ENCODE data around the gene MRPS15. TPM values are rescaled to one million over a fixed set of nuclear protein-coding genes. Genes with fewer than 3 reads are reported as not detected.

The MRPS15 gene
- total RNA-seq (10 to 100 TPM; 41.8 to 44.3 TPM), polyA plus RNA-seq (10 to 100 TPM; 75.4 to 95.0 TPM)

DNA sequence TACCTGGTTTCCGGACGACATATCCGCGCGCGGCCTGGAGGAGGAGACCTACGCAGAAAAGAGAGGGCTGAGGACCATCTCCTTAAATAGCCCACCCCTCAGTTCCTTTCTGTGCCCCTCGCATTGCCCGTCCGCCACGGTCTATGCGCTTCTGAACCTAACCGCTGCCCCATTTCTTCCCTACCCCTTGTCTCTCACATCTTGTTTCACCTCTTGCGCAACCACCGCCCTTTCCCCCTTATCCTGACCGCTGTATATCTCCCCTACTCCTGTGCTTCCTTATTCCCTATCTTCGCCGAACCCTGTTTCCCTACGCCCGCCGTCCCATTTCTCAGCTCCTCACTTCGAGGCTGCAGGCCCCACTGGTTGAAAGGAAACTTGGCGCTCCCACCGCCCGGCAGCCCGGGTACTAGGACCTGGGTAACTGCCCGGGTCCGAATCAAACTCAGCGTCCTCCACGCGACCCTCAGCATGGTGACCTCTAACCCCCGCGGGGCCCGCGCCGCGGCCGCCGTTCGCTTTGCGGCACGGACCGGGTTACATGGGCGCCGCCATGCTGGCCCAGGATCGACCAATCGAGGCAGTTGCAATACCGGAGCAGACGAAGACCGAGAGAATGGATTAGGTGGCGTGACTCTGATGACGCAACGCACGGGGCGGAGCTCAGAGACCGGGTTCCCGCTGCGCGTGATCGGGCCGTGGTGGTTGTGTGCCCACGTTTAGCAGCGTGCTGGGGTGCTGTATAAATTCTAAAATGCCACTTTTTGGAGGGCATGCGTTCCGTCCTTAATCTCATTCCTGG lies at the start of gene MRPS15:
TSS of gene MRPS15 (minus strand) at position 582 of the 802 bp plus-strand sequence. CDS start at position 473, 109 bp downstream.
- TF ChIP-seq, protein P1, sequence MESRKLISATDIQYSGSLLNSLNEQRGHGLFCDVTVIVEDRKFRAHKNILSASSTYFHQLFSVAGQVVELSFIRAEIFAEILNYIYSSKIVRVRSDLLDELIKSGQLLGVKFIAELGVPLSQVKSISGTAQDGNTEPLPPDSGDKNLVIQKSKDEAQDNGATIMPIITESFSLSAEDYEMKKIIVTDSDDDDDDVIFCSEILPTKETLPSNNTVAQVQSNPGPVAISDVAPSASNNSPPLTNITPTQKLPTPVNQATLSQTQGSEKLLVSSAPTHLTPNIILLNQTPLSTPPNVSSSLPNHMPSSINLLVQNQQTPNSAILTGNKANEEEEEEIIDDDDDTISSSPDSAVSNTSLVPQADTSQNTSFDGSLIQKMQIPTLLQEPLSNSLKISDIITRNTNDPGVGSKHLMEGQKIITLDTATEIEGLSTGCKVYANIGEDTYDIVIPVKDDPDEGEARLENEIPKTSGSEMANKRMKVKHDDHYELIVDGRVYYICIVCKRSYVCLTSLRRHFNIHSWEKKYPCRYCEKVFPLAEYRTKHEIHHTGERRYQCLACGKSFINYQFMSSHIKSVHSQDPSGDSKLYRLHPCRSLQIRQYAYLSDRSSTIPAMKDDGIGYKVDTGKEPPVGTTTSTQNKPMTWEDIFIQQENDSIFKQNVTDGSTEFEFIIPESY (IDR thresholded peaks at IDR 0.05), result no peak
- peak; percentile 68 for TF ChIP-seq SP1 (IDR thresholded peaks at IDR 0.05)
- TF ChIP-seq, protein P2, sequence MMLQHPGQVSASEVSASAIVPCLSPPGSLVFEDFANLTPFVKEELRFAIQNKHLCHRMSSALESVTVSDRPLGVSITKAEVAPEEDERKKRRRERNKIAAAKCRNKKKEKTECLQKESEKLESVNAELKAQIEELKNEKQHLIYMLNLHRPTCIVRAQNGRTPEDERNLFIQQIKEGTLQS (IDR thresholded peaks at IDR 0.05), result peak; percentile 94
- TF ChIP-seq HNF4A (conservative IDR thresholded peaks at IDR 0.05), result peak; percentile 52 to 55
- TF ChIP-seq JUND (IDR thresholded peaks at IDR 0.05), result peak; percentile 74
- TF ChIP-seq NR2F2 (IDR thresholded peaks at IDR 0.05), result peak; percentile 51
- TF ChIP-seq FOXA1 (IDR thresholded peaks at IDR 0.05), result no peak
- no peak for TF ChIP-seq HNF4G (IDR thresholded peaks at IDR 0.05)
- no peak for TF ChIP-seq RAD21 (IDR thresholded peaks at IDR 0.05)
- peak; percentile 99 for TF ChIP-seq YY1 (IDR thresholded peaks at IDR 0.05)
- peak; percentile 37 for TF ChIP-seq FOXA2 (IDR thresholded peaks at IDR 0.05)
- TF ChIP-seq, protein P3, sequence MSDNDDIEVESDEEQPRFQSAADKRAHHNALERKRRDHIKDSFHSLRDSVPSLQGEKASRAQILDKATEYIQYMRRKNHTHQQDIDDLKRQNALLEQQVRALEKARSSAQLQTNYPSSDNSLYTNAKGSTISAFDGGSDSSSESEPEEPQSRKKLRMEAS (IDR thresholded peaks at IDR 0.05), result peak; percentile 53
- peak; percentile 42 to 48 for TF ChIP-seq RXRA (IDR thresholded peaks at IDR 0.05)
- TF ChIP-seq, protein P4, sequence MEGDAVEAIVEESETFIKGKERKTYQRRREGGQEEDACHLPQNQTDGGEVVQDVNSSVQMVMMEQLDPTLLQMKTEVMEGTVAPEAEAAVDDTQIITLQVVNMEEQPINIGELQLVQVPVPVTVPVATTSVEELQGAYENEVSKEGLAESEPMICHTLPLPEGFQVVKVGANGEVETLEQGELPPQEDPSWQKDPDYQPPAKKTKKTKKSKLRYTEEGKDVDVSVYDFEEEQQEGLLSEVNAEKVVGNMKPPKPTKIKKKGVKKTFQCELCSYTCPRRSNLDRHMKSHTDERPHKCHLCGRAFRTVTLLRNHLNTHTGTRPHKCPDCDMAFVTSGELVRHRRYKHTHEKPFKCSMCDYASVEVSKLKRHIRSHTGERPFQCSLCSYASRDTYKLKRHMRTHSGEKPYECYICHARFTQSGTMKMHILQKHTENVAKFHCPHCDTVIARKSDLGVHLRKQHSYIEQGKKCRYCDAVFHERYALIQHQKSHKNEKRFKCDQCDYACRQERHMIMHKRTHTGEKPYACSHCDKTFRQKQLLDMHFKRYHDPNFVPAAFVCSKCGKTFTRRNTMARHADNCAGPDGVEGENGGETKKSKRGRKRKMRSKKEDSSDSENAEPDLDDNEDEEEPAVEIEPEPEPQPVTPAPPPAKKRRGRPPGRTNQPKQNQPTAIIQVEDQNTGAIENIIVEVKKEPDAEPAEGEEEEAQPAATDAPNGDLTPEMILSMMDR (IDR thresholded peaks at IDR 0.05; ENCODE audit: low read depth, low read length, missing input control), result no peak
- peak; percentile 37 for TF ChIP-seq TAF1 (conservative IDR thresholded peaks at IDR 0.05)
- TF ChIP-seq EGR1 (IDR thresholded peaks at IDR 0.05; ENCODE audit: low read depth in 2 of 2), result peak in 1 of 2 donors; percentile 36
- no peak for TF ChIP-seq GABPA (IDR thresholded peaks at IDR 0.05 in 1 of 2, conservative IDR thresholded peaks at IDR 0.05 in 1 of 2)
- TF ChIP-seq, protein P5, sequence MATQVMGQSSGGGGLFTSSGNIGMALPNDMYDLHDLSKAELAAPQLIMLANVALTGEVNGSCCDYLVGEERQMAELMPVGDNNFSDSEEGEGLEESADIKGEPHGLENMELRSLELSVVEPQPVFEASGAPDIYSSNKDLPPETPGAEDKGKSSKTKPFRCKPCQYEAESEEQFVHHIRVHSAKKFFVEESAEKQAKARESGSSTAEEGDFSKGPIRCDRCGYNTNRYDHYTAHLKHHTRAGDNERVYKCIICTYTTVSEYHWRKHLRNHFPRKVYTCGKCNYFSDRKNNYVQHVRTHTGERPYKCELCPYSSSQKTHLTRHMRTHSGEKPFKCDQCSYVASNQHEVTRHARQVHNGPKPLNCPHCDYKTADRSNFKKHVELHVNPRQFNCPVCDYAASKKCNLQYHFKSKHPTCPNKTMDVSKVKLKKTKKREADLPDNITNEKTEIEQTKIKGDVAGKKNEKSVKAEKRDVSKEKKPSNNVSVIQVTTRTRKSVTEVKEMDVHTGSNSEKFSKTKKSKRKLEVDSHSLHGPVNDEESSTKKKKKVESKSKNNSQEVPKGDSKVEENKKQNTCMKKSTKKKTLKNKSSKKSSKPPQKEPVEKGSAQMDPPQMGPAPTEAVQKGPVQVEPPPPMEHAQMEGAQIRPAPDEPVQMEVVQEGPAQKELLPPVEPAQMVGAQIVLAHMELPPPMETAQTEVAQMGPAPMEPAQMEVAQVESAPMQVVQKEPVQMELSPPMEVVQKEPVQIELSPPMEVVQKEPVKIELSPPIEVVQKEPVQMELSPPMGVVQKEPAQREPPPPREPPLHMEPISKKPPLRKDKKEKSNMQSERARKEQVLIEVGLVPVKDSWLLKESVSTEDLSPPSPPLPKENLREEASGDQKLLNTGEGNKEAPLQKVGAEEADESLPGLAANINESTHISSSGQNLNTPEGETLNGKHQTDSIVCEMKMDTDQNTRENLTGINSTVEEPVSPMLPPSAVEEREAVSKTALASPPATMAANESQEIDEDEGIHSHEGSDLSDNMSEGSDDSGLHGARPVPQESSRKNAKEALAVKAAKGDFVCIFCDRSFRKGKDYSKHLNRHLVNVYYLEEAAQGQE (IDR thresholded peaks at IDR 0.05), result peak; percentile 64
- under 1% methylated on average over 65 of the region's 65 CpGs for WGBS
- Histone ChIP-seq H3K4me1 (ENCODE audit: control insufficient read depth in 4 of 4, insufficient read depth in 4 of 4, low read length in 3 of 4) (peaks cover 2 to 10% (median 5%) of the 10 kb centered on the region in 4 donors), H3K27me3 (ENCODE audit: control insufficient read depth in 4 of 4, insufficient read depth in 4 of 4, low read length in 3 of 4) (no peaks in the 10 kb centered on the region), H3K27ac (ENCODE audit: low read depth in 1 of 2, low read length in 2 of 2) (peak within 1 kb of the TSS; percentile 97 to 98), H3K36me3 (ENCODE audit: control insufficient read depth in 4 of 4, insufficient read depth in 3 of 4, low read depth in 1 of 4, low read length in 3 of 4) (peaks cover 0 to 26% (median 18%) of the 10 kb centered on the region in 4 donors), H3K9me3 (ENCODE audit: control insufficient read depth in 4 of 4, low read length in 3 of 4) (no peaks in the 10 kb centered on the region), H3K9ac (ENCODE audit: low read depth in 1 of 2, low read length in 2 of 2) (peak within 1 kb of the TSS; percentile 36 to 92), H3K4me3 (ENCODE audit: low read depth in 1 of 3, low read length in 3 of 3) (peak within 1 kb of the TSS; percentile 70 to 95 (median 84))
- DNase-seq (ENCODE audit: low spot score), result peak; percentile 96
